Stomach smooth muscle (tissue), 2 donors: ENCODE measurements around the gene ZNF606.

ENCODE experiments used
- H3K27ac ChIP-seq: one replicate; pipeline ENCODE4 v1.7.0; 2013; ENCODE audit warnings: mild to moderate bottlenecking, low read length, inconsistent platforms
- H3K27me3 ChIP-seq, 2 donors: one replicate each; pipeline ENCODE4 v1.7.0; 2013; ENCODE audit warnings: low read length in 2 of 2; ENCODE audit not compliant: insufficient read depth in 2 of 2, control insufficient read depth in 1 of 2
- H3K36me3 ChIP-seq, 2 donors: one replicate each; pipeline ENCODE4 v1.7.0; 2013; ENCODE audit warnings: low read length in 2 of 2; ENCODE audit not compliant: control insufficient read depth in 2 of 2, insufficient read depth in 2 of 2
- H3K4me1 ChIP-seq: one replicate; pipeline ENCODE4 v1.7.0; 2013; ENCODE audit warnings: low read length; ENCODE audit not compliant: control insufficient read depth, insufficient read depth
- H3K4me3 ChIP-seq, 2 donors: one replicate each; pipeline ENCODE4 v1.7.0; 2013; ENCODE audit warnings: low read length in 2 of 2
- H3K9ac ChIP-seq, 2 donors: one replicate each; pipeline ENCODE4 v1.7.0; 2013; ENCODE audit warnings: low read length in 2 of 2, mild to moderate bottlenecking in 1 of 2
- H3K9me3 ChIP-seq, 2 donors: one replicate each; pipeline ENCODE4 v1.7.0; 2013; ENCODE audit warnings: low read length in 2 of 2; ENCODE audit not compliant: control insufficient read depth in 2 of 2
- donor health status: healthy.
- donor health status: Pancreatic carcinoma.

Gene ZNF606

DNA sequence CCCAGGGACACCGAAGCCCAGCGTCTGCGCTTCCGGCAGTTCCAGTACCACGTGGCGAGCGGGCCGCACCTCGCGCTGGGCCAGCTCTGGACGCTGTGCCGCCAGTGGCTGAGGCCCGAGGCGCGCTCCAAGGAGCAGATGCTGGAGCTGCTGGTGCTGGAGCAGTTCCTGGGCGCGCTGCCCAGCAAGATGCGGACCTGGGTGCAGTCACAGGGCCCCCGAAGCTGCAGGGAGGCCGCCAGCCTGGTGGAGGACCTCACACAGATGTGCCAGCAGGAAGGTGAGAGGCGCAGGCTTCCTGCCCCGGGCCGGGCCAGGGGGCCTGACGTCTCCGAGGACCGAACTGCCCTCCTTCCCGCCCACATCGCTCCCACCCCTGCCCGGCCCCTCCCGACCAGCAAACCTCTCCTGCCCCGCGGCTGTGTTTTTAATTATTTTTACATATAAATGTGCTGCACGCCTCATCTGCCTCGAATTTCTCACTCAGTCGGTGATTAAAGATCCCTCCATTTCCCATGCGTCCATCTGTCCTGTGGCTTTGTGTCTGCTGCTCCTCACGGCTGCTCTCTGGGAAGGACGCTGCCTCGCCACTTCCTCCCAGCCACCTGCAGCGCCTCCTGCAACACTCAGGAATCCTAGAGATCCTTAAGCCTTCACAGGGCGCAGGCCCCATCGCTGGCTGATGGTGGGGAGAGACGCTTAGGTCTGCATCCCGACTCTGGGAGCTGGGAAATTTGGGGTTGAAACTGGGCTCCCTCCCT, 35.5 kb upstream of the ZNF606 start:
- peaks cover 4 to 12% of the 10 kb centered on the region in 2 donors for H3K27me3 ChIP-seq
- no peak overlapping the region for H3K9ac ChIP-seq
- peaks cover 0 to 18% of the 10 kb centered on the region in 2 donors for H3K9me3 ChIP-seq
- H3K4me1 ChIP-seq = peaks cover 2% of the 10 kb centered on the region
- H3K27ac ChIP-seq = no peak overlapping the region
- no peak overlapping the region for H3K4me3 ChIP-seq
- H3K36me3 ChIP-seq = no peaks in the 10 kb centered on the region

DNA sequence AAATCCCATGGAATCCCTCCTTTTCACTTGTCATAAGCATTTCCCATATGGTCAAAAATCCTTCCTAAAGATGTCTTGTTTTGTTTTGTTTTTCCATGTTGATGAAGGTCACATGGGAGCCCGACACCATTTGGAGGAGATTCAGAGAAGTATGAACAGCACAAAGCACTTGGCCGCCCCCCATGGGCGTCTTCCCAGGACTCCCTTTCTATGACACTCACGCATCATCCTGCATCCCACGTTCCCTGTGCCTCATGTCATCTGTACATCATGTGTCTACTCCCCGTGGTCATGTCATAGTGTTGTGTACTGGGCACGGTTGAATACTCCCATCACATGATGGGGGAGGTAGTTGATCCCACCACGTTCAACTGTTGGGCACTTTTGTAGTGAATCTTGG, 33.2 kb upstream of the ZNF606 start:
- Histone ChIP-seq H3K36me3 (no peaks in the 10 kb centered on the region), H3K27me3 (peaks cover 4 to 12% of the 10 kb centered on the region in 2 donors), H3K4me3 (no peak overlapping the region), H3K4me1 (peaks cover 2% of the 10 kb centered on the region), H3K9me3 (peaks cover 0 to 8% of the 10 kb centered on the region in 2 donors), H3K9ac (no peak overlapping the region), H3K27ac (no peak overlapping the region)

GRCh38 chr19:58034477-58034793, 31.8 kb upstream of the ZNF606 start:
- peaks cover 2% of the 10 kb centered on the region for H3K4me1 ChIP-seq
- H3K27me3 ChIP-seq = peaks cover 4 to 12% of the 10 kb centered on the region in 2 donors
- peaks cover 0 to 7% of the 10 kb centered on the region in 2 donors for H3K9me3 ChIP-seq
- H3K36me3 ChIP-seq = no peaks in the 10 kb centered on the region
- H3K4me3 ChIP-seq = peak overlapping the region in 1 of 2 donors; percentile 67
- H3K27ac ChIP-seq = no peak overlapping the region
- H3K9ac ChIP-seq = no peak overlapping the region

DNA sequence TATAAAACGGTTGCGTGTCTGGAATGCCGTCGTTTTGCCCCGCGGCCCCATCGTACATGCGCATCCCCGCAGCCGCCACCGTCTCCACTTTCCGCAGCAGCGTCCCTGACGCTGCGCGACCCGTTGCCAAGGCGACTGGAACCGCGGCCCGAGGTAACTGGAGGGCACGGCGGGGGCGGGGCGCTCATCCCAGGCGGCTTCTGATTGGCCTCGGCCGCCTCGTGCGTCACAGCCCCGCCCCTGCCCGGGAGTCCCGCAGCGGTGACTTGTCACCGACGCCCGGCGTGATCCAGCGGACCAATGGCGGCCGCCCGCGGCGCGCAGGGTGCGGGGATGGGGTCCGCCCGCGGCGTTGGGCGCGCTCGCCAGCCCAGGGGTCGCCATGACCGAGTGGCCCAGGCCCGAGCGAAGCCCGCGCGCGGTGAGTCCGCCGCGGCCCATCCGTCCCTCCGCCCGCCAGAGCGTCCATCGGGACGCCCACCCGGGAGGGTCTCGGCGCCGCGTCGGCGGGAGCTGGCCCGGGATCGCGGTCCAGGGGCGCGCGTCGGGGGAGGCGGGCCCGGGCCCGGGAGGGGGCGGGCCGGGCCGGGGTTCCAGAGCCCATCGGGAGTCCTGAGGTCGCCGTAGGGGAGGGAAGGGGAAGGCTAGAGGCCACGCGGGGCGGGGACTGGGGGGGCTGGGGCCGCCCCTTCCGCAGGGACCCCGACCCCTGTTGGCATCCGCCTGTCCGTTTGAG, 31.3 kb upstream of the ZNF606 start, which contains the start of gene ZSCAN1:
ZSCAN1 (plus strand) TSS at position 285 of the 736 bp plus-strand sequence. CDS start 3,812 bp downstream, outside the sequence.
- H3K27me3 ChIP-seq = peaks cover 4 to 12% of the 10 kb centered on the region in 2 donors
- H3K9ac ChIP-seq = no peak within 1 kb of the TSS
- H3K4me3 ChIP-seq = peak within 1 kb of the TSS in 1 of 2 donors; percentile 67
- H3K9me3 ChIP-seq = peaks cover 0 to 10% of the 10 kb centered on the region in 2 donors
- H3K4me1 ChIP-seq = peaks cover 2% of the 10 kb centered on the region
- no peak within 1 kb of the TSS for H3K27ac ChIP-seq
- no peaks in the 10 kb centered on the region for H3K36me3 ChIP-seq

DNA sequence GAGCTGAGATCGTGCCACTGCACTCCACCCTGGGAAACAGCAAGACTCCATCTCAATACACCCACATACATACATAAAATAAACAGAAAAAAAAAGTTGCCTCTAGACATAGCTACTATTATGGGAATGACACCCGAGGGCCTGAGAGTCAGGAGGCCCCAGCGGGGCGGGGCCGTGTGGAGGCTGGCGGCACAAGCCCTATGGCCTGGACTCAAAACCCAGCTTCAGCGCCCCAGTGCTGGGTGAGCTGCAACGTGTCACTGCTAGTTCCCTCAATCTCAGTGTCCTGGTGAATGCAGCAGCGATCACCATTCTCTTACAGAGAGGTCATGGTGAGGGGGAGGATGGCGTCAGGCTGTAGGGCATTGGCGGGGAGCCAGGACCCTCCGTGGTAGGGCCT, 22.0 kb upstream of the ZNF606 start:
- Histone ChIP-seq H3K4me1 (no peaks in the 10 kb centered on the region), H3K9ac (no peak overlapping the region), H3K9me3 (peaks cover 0 to 4% of the 10 kb centered on the region in 2 donors), H3K27me3 (peaks cover 0 to 2% of the 10 kb centered on the region in 2 donors), H3K27ac (no peak overlapping the region), H3K4me3 (no peak overlapping the region), H3K36me3 (no peaks in the 10 kb centered on the region)

DNA sequence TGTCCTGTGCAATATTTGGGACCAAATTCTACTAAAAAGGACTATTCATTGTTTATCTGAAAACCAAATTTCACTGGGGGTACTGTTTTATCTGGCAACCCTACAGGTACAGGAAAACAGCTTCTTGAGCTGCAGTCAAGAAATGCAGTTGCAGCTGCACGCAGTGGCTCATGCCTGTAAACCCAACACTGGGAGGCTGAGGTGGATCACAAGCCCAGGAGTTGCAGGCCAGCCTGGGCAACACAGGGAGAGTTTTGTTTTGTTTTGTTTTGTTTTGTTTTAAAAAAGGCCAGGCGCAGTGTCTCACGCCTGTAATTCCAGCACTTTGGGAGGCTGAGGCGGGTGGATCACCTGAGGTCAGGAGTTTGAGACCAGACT, 19.7 kb upstream of the ZNF606 start:
- Histone ChIP-seq H3K9ac (no peak overlapping the region), H3K9me3 (no peaks in the 10 kb centered on the region), H3K4me3 (no peak overlapping the region), H3K27ac (no peak overlapping the region), H3K4me1 (no peaks in the 10 kb centered on the region), H3K36me3 (no peaks in the 10 kb centered on the region), H3K27me3 (peaks cover 0 to 2% of the 10 kb centered on the region in 2 donors)

DNA sequence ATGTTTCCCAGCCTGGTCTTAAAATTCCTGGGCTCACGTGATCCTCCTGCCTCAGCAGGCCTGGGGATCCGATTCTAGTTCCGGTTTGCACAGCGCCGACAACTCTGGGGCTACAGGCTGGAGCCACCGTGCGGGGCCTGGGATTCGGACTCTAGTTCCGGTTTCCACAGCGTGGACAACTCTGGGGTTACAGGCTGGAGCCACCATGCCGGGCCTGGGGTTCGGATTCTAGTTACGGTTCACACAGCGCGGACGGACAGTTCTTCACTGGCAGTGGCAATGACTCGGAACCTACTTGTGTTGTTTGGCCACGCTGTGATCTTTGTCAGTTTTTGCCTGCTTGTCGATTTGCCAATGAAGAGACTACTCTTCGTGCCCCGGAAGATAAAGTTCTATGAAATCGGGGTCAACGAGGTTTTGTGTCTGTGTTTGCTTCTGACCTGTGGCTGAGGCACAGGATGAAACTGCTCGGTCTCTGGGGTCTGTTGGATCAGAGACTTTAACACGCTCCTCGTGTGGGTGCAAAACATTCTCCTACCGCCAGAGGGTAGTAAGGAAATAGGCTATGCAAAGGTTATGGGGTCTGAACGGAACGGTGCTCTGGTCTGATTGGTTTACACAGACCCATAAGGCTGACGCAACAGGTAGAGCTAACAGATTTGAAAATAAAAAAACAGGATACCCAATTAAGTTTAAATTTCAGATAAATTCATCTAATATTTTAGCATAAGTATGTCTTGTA, 19.1 kb upstream of the ZNF606 start:
- Histone ChIP-seq H3K36me3 (no peaks in the 10 kb centered on the region), H3K4me1 (no peaks in the 10 kb centered on the region), H3K9me3 (no peaks in the 10 kb centered on the region), H3K27ac (no peak overlapping the region), H3K4me3 (no peak overlapping the region), H3K9ac (no peak overlapping the region), H3K27me3 (peaks cover 0 to 2% of the 10 kb centered on the region in 2 donors)

GRCh38 chr19:58020129-58020528, 17.5 kb upstream of the ZNF606 start:
- Histone ChIP-seq H3K4me3 (no peak overlapping the region), H3K27ac (no peak overlapping the region), H3K9me3 (peaks cover 0 to 3% of the 10 kb centered on the region in 2 donors), H3K27me3 (peaks cover 0 to 2% of the 10 kb centered on the region in 2 donors), H3K9ac (no peak overlapping the region), H3K36me3 (no peaks in the 10 kb centered on the region), H3K4me1 (no peaks in the 10 kb centered on the region)

- no peak overlapping the region for H3K9ac ChIP-seq
- peaks cover 0 to 10% of the 10 kb centered on the region in 2 donors for H3K9me3 ChIP-seq
- H3K4me3 ChIP-seq = no peak overlapping the region
- H3K36me3 ChIP-seq = no peaks in the 10 kb centered on the region
- H3K27me3 ChIP-seq = no peaks in the 10 kb centered on the region
- H3K4me1 ChIP-seq = peaks cover 11% of the 10 kb centered on the region
- H3K27ac ChIP-seq = no peak overlapping the region
Measured at GRCh38 chr19:58014141-58014540, 11.5 kb upstream of the ZNF606 start.

DNA sequence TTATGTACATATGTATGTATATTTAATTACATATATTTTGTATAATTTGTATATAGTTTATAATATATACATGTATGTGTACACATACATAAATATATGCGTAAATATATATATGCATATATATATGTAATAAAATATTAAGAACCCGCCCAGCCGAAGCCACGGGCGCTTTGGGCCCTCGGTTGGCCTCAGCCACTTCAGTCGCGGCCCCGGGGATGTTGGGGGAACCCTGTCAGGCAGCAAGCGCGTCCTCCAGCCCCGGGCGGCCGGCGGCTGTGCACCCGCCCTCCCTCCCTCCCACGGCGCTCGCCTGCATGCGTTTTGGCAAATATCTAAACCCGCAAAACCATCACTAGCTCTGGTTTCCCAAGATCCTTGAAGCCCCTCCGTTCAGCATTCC, 7.9 kb upstream of the ZNF606 start:
- H3K27me3 ChIP-seq = no peaks in the 10 kb centered on the region
- peaks cover 9 to 25% of the 10 kb centered on the region in 2 donors for H3K9me3 ChIP-seq
- peaks cover 12% of the 10 kb centered on the region for H3K4me1 ChIP-seq
- no peak overlapping the region for H3K4me3 ChIP-seq
- H3K9ac ChIP-seq = no peak overlapping the region
- H3K27ac ChIP-seq = no peak overlapping the region
- peaks cover 8 to 16% of the 10 kb centered on the region in 2 donors for H3K36me3 ChIP-seq
